ENCODE data around the gene TMUB2.

TMUB2 gene

DNA sequence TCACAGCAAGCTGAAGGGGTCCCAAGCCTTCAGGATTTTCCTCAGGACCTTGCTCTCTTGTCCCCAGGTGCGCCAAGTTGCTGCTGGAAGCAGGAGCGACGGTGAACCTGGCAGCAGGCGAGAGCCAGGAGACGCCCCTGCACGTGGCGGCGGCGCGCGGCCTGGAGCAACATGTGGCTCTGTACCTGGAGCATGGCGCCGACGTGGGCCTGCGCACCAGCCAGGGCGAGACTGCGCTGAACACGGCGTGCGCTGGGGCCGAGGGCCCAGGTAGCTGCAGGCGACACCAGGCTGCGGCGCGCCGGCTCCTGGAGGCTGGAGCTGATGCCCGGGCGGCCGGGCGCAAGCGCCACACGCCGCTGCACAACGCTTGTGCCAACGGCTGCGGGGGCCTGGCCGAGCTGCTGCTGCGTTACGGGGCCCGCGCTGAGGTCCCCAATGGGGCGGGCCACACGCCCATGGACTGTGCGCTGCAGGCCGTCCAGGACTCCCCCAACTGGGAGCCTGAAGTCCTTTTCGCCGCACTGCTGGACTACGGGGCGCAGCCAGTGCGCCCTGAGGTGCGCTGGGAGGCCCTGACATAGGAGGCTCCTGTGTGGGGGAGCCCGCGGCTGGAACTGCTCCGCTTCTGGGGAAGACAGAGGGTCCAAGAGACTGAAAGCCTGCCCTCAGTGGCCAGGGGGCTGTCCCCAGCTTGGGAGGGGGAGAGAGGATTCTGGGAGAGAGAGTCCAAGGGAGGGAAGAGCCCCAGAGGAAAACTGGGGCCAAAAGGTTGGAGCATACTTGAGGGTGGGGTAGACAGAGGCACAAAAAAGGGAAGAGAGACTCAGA lies 9.9 kb upstream of the TMUB2 start:
- no peak overlapping the region for H3K9ac ChIP-seq (ENCODE audit: low read depth in 1 of 2, low read length in 2 of 2)
- H3K9me3 ChIP-seq (ENCODE audit: control insufficient read depth in 2 of 2, low read length in 2 of 2): no peaks in the 10 kb centered on the region
- H3K4me1 ChIP-seq (ENCODE audit: control insufficient read depth in 2 of 2, insufficient read depth in 2 of 2, low read length in 2 of 2): no peaks in the 10 kb centered on the region
- H3K36me3 ChIP-seq (ENCODE audit: control insufficient read depth in 2 of 2, insufficient read depth in 2 of 2, low read length in 2 of 2): peaks cover 3 to 12% of the 10 kb centered on the region in 2 donors
- no peak overlapping the region for H3K27ac ChIP-seq (ENCODE audit: low read depth in 2 of 2, low read length in 2 of 2)
- no peak overlapping the region for H3K4me3 ChIP-seq (ENCODE audit: low read length in 2 of 2)
- H3K27me3 ChIP-seq (ENCODE audit: control insufficient read depth in 2 of 2, insufficient read depth in 2 of 2, low read length in 2 of 2): no peaks in the 10 kb centered on the region

DNA sequence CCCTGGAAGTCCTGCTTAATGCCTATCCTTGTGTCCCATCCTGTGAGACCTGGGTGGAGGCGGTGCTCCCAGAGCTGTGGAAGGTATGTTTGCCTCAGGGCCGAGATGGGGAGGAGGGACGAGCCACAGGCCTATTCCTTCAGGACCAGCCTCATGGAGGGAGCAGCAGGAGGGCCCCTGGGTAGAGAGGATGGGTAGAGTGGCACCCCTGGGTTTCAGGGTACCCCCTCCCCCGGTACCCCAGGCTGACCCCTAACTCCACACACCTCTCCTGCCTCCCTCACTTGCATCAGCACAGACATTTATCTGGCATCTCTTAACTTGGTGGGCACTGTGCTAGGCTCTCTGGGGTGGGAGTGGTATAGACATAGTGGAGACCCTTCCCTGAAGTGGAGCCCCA lies 9.1 kb upstream of the TMUB2 start:
- peaks cover 8 to 18% of the 10 kb centered on the region in 2 donors for H3K36me3 ChIP-seq (ENCODE audit: control insufficient read depth in 2 of 2, insufficient read depth in 2 of 2, low read length in 2 of 2)
- no peak overlapping the region for H3K27ac ChIP-seq (ENCODE audit: low read depth in 2 of 2, low read length in 2 of 2)
- no peak overlapping the region for H3K4me3 ChIP-seq (ENCODE audit: low read length in 2 of 2)
- H3K9me3 ChIP-seq (ENCODE audit: control insufficient read depth in 2 of 2, low read length in 2 of 2): no peaks in the 10 kb centered on the region
- no peaks in the 10 kb centered on the region for H3K4me1 ChIP-seq (ENCODE audit: control insufficient read depth in 2 of 2, insufficient read depth in 2 of 2, low read length in 2 of 2)
- no peaks in the 10 kb centered on the region for H3K27me3 ChIP-seq (ENCODE audit: control insufficient read depth in 2 of 2, insufficient read depth in 2 of 2, low read length in 2 of 2)
- no peak overlapping the region for H3K9ac ChIP-seq (ENCODE audit: low read depth in 1 of 2, low read length in 2 of 2)

DNA sequence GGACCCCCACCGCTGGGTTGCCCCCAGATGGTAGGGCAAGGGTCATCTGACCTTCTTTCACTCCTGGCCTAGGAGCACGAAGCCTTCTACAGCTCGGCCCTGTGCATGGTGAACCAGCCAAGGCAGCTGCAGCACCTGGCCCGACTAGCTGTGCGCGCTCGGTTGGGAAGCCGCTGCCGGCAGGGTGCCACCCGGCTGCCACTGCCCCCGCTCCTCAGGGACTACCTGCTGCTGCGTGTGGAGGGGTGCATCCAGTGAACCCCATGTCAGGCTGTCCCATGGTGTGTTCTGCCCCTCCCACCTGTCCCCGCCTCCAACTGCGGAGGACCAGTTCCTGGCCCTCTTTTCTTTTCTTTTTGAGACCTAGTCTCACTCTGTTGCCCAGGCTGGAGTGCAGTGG lies 8.6 kb upstream of the TMUB2 start:
- Histone ChIP-seq H3K36me3 (ENCODE audit: control insufficient read depth in 2 of 2, insufficient read depth in 2 of 2, low read length in 2 of 2) (peaks cover 8 to 18% of the 10 kb centered on the region in 2 donors), H3K4me3 (ENCODE audit: low read length in 2 of 2) (no peak overlapping the region), H3K9ac (ENCODE audit: low read depth in 1 of 2, low read length in 2 of 2) (no peak overlapping the region), H3K9me3 (ENCODE audit: control insufficient read depth in 2 of 2, low read length in 2 of 2) (no peaks in the 10 kb centered on the region), H3K27me3 (ENCODE audit: control insufficient read depth in 2 of 2, insufficient read depth in 2 of 2, low read length in 2 of 2) (no peaks in the 10 kb centered on the region), H3K27ac (ENCODE audit: low read depth in 2 of 2, low read length in 2 of 2) (no peak overlapping the region), H3K4me1 (ENCODE audit: control insufficient read depth in 2 of 2, insufficient read depth in 2 of 2, low read length in 2 of 2) (no peaks in the 10 kb centered on the region)

DNA sequence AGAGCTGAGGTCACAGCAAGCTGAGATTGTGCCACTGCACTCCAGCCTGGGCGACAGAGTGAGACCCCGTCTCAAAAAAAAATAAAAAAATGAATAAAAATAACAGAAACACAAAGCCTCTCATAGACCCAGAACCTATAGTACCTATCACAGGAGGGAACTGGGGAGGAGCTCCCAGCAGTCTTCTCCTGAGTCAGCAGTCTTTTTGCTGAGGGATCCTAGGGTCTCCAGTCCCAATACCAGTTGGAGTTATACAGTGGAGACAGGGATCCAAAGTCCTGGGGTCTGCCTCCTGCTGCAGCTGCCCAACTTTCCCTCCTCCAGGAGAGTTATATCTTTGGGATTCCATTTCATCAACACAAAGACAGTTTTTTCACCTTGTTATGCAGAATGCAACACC lies 3.7 kb upstream of the TMUB2 start:
- Histone ChIP-seq H3K4me3 (ENCODE audit: low read length in 2 of 2) (no peak overlapping the region), H3K27ac (ENCODE audit: low read depth in 2 of 2, low read length in 2 of 2) (no peak overlapping the region), H3K9me3 (ENCODE audit: control insufficient read depth in 2 of 2, low read length in 2 of 2) (no peaks in the 10 kb centered on the region), H3K27me3 (ENCODE audit: control insufficient read depth in 2 of 2, insufficient read depth in 2 of 2, low read length in 2 of 2) (no peaks in the 10 kb centered on the region), H3K4me1 (ENCODE audit: control insufficient read depth in 2 of 2, insufficient read depth in 2 of 2, low read length in 2 of 2) (peaks cover 10 to 17% of the 10 kb centered on the region in 2 donors), H3K36me3 (ENCODE audit: control insufficient read depth in 2 of 2, insufficient read depth in 2 of 2, low read length in 2 of 2) (peaks cover 8 to 18% of the 10 kb centered on the region in 2 donors), H3K9ac (ENCODE audit: low read depth in 1 of 2, low read length in 2 of 2) (no peak overlapping the region)

DNA sequence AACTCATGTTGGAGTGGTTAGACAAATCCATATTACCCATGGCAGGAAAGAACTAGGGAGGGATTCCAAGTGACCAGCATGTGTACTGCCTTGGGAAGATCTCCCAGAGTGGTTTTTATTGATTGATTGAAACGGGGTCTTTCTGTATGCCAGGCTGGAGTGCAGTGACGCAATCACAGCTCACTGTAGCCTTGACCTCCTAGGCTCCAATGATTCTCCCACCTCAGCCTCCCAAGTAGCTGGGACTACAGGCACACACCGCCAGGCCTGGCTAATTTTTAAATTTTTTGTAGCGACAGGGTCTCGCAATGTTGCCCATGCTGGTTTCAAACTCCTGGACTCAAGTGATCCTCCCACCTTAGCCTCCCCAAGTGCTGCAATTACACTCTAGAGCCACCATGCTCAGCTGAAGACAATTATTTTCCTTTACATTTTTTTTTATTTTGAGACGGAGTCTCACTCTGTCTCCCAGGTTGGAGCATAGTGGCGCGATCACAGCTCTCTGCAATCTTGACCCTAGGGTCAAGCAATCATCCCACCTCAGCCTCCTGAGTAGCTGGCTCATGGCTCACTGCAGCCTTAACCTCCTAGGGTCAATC lies 2.5 kb upstream of the TMUB2 start:
- H3K36me3 ChIP-seq (ENCODE audit: control insufficient read depth in 2 of 2, insufficient read depth in 2 of 2, low read length in 2 of 2): peaks cover 9 to 21% of the 10 kb centered on the region in 2 donors
- H3K27me3 ChIP-seq (ENCODE audit: control insufficient read depth in 2 of 2, insufficient read depth in 2 of 2, low read length in 2 of 2): no peaks in the 10 kb centered on the region
- peaks cover 12 to 22% of the 10 kb centered on the region in 2 donors for H3K4me1 ChIP-seq (ENCODE audit: control insufficient read depth in 2 of 2, insufficient read depth in 2 of 2, low read length in 2 of 2)
- H3K9me3 ChIP-seq (ENCODE audit: control insufficient read depth in 2 of 2, low read length in 2 of 2): no peaks in the 10 kb centered on the region
- H3K9ac ChIP-seq (ENCODE audit: low read depth in 1 of 2, low read length in 2 of 2): no peak overlapping the region
- H3K4me3 ChIP-seq (ENCODE audit: low read length in 2 of 2): no peak overlapping the region
- no peak overlapping the region for H3K27ac ChIP-seq (ENCODE audit: low read depth in 2 of 2, low read length in 2 of 2)

DNA sequence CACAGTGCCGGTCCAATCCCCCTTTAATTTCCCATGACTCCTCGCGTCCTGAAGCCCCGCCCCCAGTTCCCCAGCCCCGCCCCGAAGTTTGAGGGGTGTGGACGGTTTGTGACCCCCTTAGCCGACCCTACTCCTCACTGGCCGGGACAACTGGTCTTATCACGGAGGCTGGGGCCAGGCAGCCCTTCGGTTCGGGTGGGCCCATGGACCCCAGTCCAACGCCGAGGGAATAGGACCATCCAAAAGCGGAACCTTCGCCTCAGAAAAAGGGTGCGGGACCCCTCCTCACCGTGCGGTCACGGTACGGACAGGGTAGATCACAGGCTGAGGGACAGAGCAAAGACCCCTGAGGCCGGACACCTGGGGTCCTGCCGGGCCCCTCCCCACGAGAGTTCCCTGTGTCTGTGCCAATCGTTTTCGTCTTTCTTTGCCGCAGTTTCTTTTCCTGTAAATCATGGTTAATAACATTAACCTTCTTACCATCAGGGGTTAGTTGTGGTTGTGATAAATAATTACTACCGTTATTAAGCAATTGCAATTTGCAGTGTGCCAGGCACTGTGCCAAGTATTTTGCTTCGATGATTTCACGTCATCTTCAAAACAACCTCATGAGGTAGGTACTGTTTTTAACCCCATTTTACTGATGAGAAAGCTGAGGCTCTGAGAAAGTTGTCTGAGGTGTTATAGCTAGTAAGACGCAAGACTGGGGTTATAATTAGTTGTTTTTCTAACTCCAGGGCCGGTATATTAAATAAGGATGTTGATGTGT lies 543 bp downstream of the TMUB2 start:
- Histone ChIP-seq H3K9me3 (ENCODE audit: control insufficient read depth in 2 of 2, low read length in 2 of 2) (no peaks in the 10 kb centered on the region), H3K36me3 (ENCODE audit: control insufficient read depth in 2 of 2, insufficient read depth in 2 of 2, low read length in 2 of 2) (peaks cover 22 to 27% of the 10 kb centered on the region in 2 donors), H3K27ac (ENCODE audit: low read depth in 2 of 2, low read length in 2 of 2) (peak overlapping the region; percentile 96 to 98), H3K4me3 (ENCODE audit: low read length in 2 of 2) (peak overlapping the region; percentile 96 to 99), H3K9ac (ENCODE audit: low read depth in 1 of 2, low read length in 2 of 2) (peak overlapping the region; percentile 99 to 100), H3K4me1 (ENCODE audit: control insufficient read depth in 2 of 2, insufficient read depth in 2 of 2, low read length in 2 of 2) (peaks cover 14 to 25% of the 10 kb centered on the region in 2 donors), H3K27me3 (ENCODE audit: control insufficient read depth in 2 of 2, insufficient read depth in 2 of 2, low read length in 2 of 2) (no peaks in the 10 kb centered on the region)

DNA sequence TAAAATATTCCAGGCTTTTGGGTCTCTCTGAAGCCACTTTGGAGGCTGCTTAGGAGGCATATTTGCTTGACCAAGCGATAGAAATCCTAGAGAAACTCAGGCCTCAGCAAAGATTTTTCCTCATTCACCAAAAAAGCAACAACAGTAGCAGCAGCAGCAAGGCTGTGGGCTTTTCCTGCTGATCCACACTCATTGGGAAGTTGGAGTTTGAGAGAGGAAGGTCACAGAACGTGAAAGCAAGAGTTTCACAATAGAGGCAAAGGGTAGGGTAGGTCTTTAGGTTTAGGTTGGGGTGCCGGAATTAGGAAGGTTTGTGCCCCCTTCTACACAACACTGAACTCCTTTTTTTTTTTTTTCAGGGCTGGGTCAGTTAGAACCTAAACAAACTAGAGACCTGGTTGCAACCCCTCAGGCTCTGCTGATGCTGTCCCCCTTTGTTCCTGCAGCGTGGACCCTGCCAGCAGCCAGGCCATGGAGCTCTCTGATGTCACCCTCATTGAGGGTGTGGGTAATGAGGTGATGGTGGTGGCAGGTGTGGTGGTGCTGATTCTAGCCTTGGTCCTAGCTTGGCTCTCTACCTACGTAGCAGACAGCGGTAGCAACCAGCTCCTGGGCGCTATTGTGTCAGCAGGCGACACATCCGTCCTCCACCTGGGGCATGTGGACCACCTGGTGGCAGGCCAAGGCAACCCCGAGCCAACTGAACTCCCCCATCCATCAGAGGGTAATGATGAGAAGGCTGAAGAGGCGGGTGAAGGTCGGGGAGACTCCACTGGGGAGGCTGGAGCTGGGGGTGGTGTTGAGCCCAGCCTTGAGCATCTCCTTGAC lies 2.0 kb downstream of the TMUB2 start:
- Histone ChIP-seq H3K27me3 (ENCODE audit: control insufficient read depth in 2 of 2, insufficient read depth in 2 of 2, low read length in 2 of 2) (no peaks in the 10 kb centered on the region), H3K4me3 (ENCODE audit: low read length in 2 of 2) (no peak overlapping the region), H3K27ac (ENCODE audit: low read depth in 2 of 2, low read length in 2 of 2) (no peak overlapping the region), H3K9ac (ENCODE audit: low read depth in 1 of 2, low read length in 2 of 2) (no peak overlapping the region), H3K9me3 (ENCODE audit: control insufficient read depth in 2 of 2, low read length in 2 of 2) (no peaks in the 10 kb centered on the region), H3K4me1 (ENCODE audit: control insufficient read depth in 2 of 2, insufficient read depth in 2 of 2, low read length in 2 of 2) (peaks cover 20 to 33% of the 10 kb centered on the region in 2 donors), H3K36me3 (ENCODE audit: control insufficient read depth in 2 of 2, insufficient read depth in 2 of 2, low read length in 2 of 2) (peaks cover 19 to 33% of the 10 kb centered on the region in 2 donors)

DNA sequence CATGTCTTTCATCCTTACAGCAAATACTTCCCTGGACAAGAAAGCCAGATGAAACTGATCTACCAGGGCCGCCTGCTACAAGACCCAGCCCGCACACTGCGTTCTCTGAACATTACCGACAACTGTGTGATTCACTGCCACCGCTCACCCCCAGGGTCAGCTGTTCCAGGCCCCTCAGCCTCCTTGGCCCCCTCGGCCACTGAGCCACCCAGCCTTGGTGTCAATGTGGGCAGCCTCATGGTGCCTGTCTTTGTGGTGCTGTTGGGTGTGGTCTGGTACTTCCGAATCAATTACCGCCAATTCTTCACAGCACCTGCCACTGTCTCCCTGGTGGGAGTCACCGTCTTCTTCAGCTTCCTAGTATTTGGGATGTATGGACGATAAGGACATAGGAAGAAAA lies 3.7 kb downstream of the TMUB2 start:
- H3K27me3 ChIP-seq (ENCODE audit: control insufficient read depth in 2 of 2, insufficient read depth in 2 of 2, low read length in 2 of 2): no peaks in the 10 kb centered on the region
- H3K9ac ChIP-seq (ENCODE audit: low read depth in 1 of 2, low read length in 2 of 2): no peak overlapping the region
- no peak overlapping the region for H3K27ac ChIP-seq (ENCODE audit: low read depth in 2 of 2, low read length in 2 of 2)
- peaks cover 35 to 48% of the 10 kb centered on the region in 2 donors for H3K36me3 ChIP-seq (ENCODE audit: control insufficient read depth in 2 of 2, insufficient read depth in 2 of 2, low read length in 2 of 2)
- H3K9me3 ChIP-seq (ENCODE audit: control insufficient read depth in 2 of 2, low read length in 2 of 2): no peaks in the 10 kb centered on the region
- H3K4me1 ChIP-seq (ENCODE audit: control insufficient read depth in 2 of 2, insufficient read depth in 2 of 2, low read length in 2 of 2): peaks cover 16 to 29% of the 10 kb centered on the region in 2 donors
- H3K4me3 ChIP-seq (ENCODE audit: low read length in 2 of 2): no peak overlapping the region

DNA sequence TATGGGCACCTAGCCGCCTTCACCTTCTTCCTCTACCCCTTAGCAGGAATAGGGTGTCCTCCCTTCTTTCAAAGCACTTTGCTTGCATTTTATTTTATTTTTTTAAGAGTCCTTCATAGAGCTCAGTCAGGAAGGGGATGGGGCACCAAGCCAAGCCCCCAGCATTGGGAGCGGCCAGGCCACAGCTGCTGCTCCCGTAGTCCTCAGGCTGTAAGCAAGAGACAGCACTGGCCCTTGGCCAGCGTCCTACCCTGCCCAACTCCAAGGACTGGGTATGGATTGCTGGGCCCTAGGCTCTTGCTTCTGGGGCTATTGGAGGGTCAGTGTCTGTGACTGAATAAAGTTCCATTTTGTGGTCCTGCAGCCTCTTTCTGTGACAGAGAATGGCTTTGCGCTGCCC lies 4.6 kb downstream of the TMUB2 start:
- H3K9ac ChIP-seq (ENCODE audit: low read depth in 1 of 2, low read length in 2 of 2): no peak overlapping the region
- H3K9me3 ChIP-seq (ENCODE audit: control insufficient read depth in 2 of 2, low read length in 2 of 2): no peaks in the 10 kb centered on the region
- H3K4me1 ChIP-seq (ENCODE audit: control insufficient read depth in 2 of 2, insufficient read depth in 2 of 2, low read length in 2 of 2): peaks cover 15 to 25% of the 10 kb centered on the region in 2 donors
- peaks cover 40 to 53% of the 10 kb centered on the region in 2 donors for H3K36me3 ChIP-seq (ENCODE audit: control insufficient read depth in 2 of 2, insufficient read depth in 2 of 2, low read length in 2 of 2)
- no peaks in the 10 kb centered on the region for H3K27me3 ChIP-seq (ENCODE audit: control insufficient read depth in 2 of 2, insufficient read depth in 2 of 2, low read length in 2 of 2)
- H3K4me3 ChIP-seq (ENCODE audit: low read length in 2 of 2): no peak overlapping the region
- H3K27ac ChIP-seq (ENCODE audit: low read depth in 2 of 2, low read length in 2 of 2): peak overlapping the region in 1 of 2 donors; percentile 59
